H1 (cell line): ENCODE measurements around the gene CDC123. TPM values are rescaled to one million over a fixed set of nuclear protein-coding genes. Genes with fewer than 3 reads are reported as not detected.

Source experiments
- CTCF ChIA-PET: fragments of 300-600 bp; sonication (Branson Sonifier 250); formaldehyde crosslinking; loops from one replicate; lab custom pipeline; 2021; ENCODE audit not compliant: partially characterized antibody; lab: Charles Lee
- POLR2A ChIA-PET: fragments of 300-600 bp; sonication (Branson Sonifier 250); formaldehyde crosslinking; loops from one replicate; lab custom pipeline; 2021; ENCODE audit warnings: inconsistent platforms; ENCODE audit not compliant: partially characterized antibody; lab: Charles Lee
- DNase-seq, 2 experiments: peaks; one replicate each; pipeline versions ENCODE4 v3.0.0 to v3.0.0-alpha.2; 2010 to 2022; ENCODE audit warnings: low spot score in 2 of 2, low read depth in 1 of 2, mixed read lengths in 1 of 2
- FAIRE-seq: peaks from 2 replicates; lab custom pipeline; 2011; peaks lifted over from hg19 to GRCh38; lab: Jason Lieb, UNC
- H2AFZ ChIP-seq: 2 replicates; pipeline ENCODE4 v1.8.1; 2012; ENCODE audit warnings: low read length, inconsistent platforms
- H2AK5ac ChIP-seq: 2 replicates; pipeline ENCODE4 v1.6.1; 2013; ENCODE audit warnings: low read depth, low read length
- H2BK120ac ChIP-seq: replicated peaks from 2 replicates; pipeline ENCODE3; 2013; ENCODE audit warnings: low read depth, low read length, inconsistent platforms
- H2BK12ac ChIP-seq: 2 replicates; pipeline ENCODE4 v1.6.1; 2013; ENCODE audit warnings: low read depth, low read length
- H2BK15ac ChIP-seq: 2 replicates; pipeline ENCODE4 v1.6.1; 2013; ENCODE audit warnings: low read length
- H2BK20ac ChIP-seq: 2 replicates; pipeline ENCODE4 v1.6.1; 2013; ENCODE audit warnings: low read length
- H2BK5ac ChIP-seq: 2 replicates; pipeline ENCODE4 v1.6.1; 2013; ENCODE audit warnings: low read depth, low read length
- H3K14ac ChIP-seq: 2 replicates; pipeline ENCODE4 v1.6.1; 2013; ENCODE audit warnings: inconsistent platforms; ENCODE audit not compliant: insufficient read length
- H3K18ac ChIP-seq: 2 replicates; pipeline ENCODE4 v1.6.1; 2013; ENCODE audit warnings: low read length; ENCODE audit errors: extremely low read depth
- H3K23ac ChIP-seq: 2 replicates; pipeline ENCODE4 v1.6.1; 2013; ENCODE audit warnings: inconsistent platforms; ENCODE audit not compliant: insufficient read length
- H3K23me2 ChIP-seq: 2 replicates; pipeline ENCODE4 v1.6.1; 2013; ENCODE audit warnings: low read depth, low read length
- H3K27ac ChIP-seq: 2 replicates; pipeline ENCODE4 v1.6.1; 2011; ENCODE audit warnings: low read depth, low read length, inconsistent platforms
- H3K27me3 ChIP-seq, 4 experiments: replicated peaks in 1 of 4; 1 replicate in 1 of 4; 2 replicates in 3 of 4; pipeline versions ENCODE4 v1.6.1 to v1.8.1; 2011 to 2013; ENCODE audit warnings: low read length in 3 of 4, mild to moderate bottlenecking in 3 of 4, inconsistent platforms in 2 of 4, mixed read lengths in 2 of 4, moderate library complexity in 1 of 4; ENCODE audit not compliant: control insufficient read depth in 3 of 4, insufficient read depth in 3 of 4; ENCODE audit errors: extremely low read depth in 1 of 4
- H3K36me3 ChIP-seq, 4 experiments: 2 replicates each; pipeline versions ENCODE4 v1.6.1 to v1.8.1; 2011 to 2013; ENCODE audit warnings: mild to moderate bottlenecking in 4 of 4, low read length in 3 of 4, moderate library complexity in 2 of 4, control low read depth in 1 of 4, inconsistent platforms in 1 of 4; ENCODE audit not compliant: insufficient read depth in 4 of 4, control insufficient read depth in 2 of 4
- H3K4ac ChIP-seq: replicated peaks from 2 replicates; pipeline ENCODE3; 2013; ENCODE audit warnings: low read length, low read depth, mixed read lengths, inconsistent platforms; ENCODE audit not compliant: insufficient read length
- H3K4me1 ChIP-seq, 4 experiments: replicated peaks in 1 of 4; 1 replicate in 1 of 4; 2 replicates in 3 of 4; pipeline versions ENCODE4 v1.6.1 to v1.8.1; 2011 to 2013; ENCODE audit warnings: low read length in 3 of 4, inconsistent platforms in 2 of 4, mixed read lengths in 1 of 4; ENCODE audit not compliant: insufficient read depth in 4 of 4, control insufficient read depth in 3 of 4
- H3K4me2 ChIP-seq, 2 experiments: 2 replicates each; pipeline versions ENCODE4 v1.6.1 to v1.8.1; 2011 to 2013; ENCODE audit warnings: low read depth in 2 of 2, low read length in 2 of 2, control low read depth in 1 of 2, inconsistent platforms in 1 of 2, mild to moderate bottlenecking in 1 of 2; ENCODE audit not compliant: insufficient read depth in 1 of 2
- H3K4me3 ChIP-seq, 4 experiments: fragments of 200-600, 300-600 bp in 1 of 4; sonication (generic), shearing (Covaris generic), sonication (Bioruptor Twin) in 1 of 4; 2 replicates each; pipeline versions ENCODE4 v1.5.1 to v1.8.1; 2011 to 2016; ENCODE audit warnings: low read length in 4 of 4, low read depth in 3 of 4, control low read depth in 2 of 4, inconsistent platforms in 2 of 4, mild to moderate bottlenecking in 2 of 4, mixed read lengths in 1 of 4, moderate library complexity in 1 of 4; ENCODE audit not compliant: insufficient read depth in 2 of 4; ENCODE audit errors: extremely low read depth in 1 of 4
- H3K56ac ChIP-seq: replicated peaks from 2 replicates; pipeline ENCODE3; 2013; ENCODE audit warnings: low read depth, mild to moderate bottlenecking, mixed read lengths, low read length, inconsistent platforms; ENCODE audit not compliant: insufficient read length
- H3K79me1 ChIP-seq: 2 replicates; pipeline ENCODE4 v1.6.1; 2013; ENCODE audit warnings: low read depth, low read length, control low read depth
- H3K79me2 ChIP-seq, 2 experiments: 2 replicates each; pipeline versions ENCODE4 v1.6.1 to v1.8.1; 2012 to 2013; ENCODE audit warnings: low read length in 2 of 2, mild to moderate bottlenecking in 2 of 2, inconsistent platforms in 1 of 2; ENCODE audit not compliant: insufficient read depth in 2 of 2, control insufficient read depth in 1 of 2
- H3K9ac ChIP-seq, 4 experiments: replicated peaks in 1 of 4; 1 replicate in 1 of 4; 2 replicates in 3 of 4; pipeline versions ENCODE4 v1.6.1 to v1.8.1; 2011 to 2013; ENCODE audit warnings: low read depth in 3 of 4, low read length in 3 of 4, control low read depth in 2 of 4, mild to moderate bottlenecking in 2 of 4, moderate library complexity in 2 of 4, inconsistent platforms in 1 of 4; ENCODE audit errors: extremely low read depth in 1 of 4
- H3K9me3 ChIP-seq, 2 experiments: 2 replicates each; pipeline versions ENCODE4 v1.6.1 to v1.8.1; 2012 to 2013; ENCODE audit warnings: mild to moderate bottlenecking in 2 of 2, moderate library complexity in 2 of 2, control low read depth in 1 of 2, inconsistent platforms in 1 of 2, low read depth in 1 of 2, low read length in 1 of 2, mixed read lengths in 1 of 2; ENCODE audit not compliant: insufficient read depth in 2 of 2
- H4K20me1 ChIP-seq, 2 experiments: replicated peaks in 1 of 2; 2 replicates each; pipeline versions ENCODE3 to v1.8.1; 2011 to 2013; ENCODE audit warnings: inconsistent platforms in 2 of 2, low read length in 2 of 2, mild to moderate bottlenecking in 1 of 2; ENCODE audit not compliant: insufficient read depth in 2 of 2, control insufficient read depth in 1 of 2
- H4K5ac ChIP-seq: 2 replicates; pipeline ENCODE4 v1.6.1; 2013; ENCODE audit warnings: low read length, low read depth, mixed read lengths, inconsistent platforms; ENCODE audit not compliant: insufficient read length
- H4K8ac ChIP-seq: 2 replicates; pipeline ENCODE4 v1.8.0; 2013; ENCODE audit warnings: mild to moderate bottlenecking, moderate library complexity, low read length, inconsistent platforms; ENCODE audit not compliant: insufficient read depth; ENCODE audit errors: extremely low read depth
- H4K91ac ChIP-seq: replicated peaks from 2 replicates; pipeline ENCODE3; 2013; ENCODE audit warnings: low read length, mixed read lengths, inconsistent platforms; ENCODE audit not compliant: insufficient read length
- ATF2 ChIP-seq: IDR thresholded peaks from 2 replicates; pipeline ENCODE4 v1.6.1; 2012; ENCODE audit warnings: low read length, inconsistent platforms
- CHD1 ChIP-seq: IDR thresholded peaks from 2 replicates; pipeline ENCODE4 v1.6.1; 2012; ENCODE audit warnings: low read depth, low read length, improper control_type of control experiment
- E2F6 ChIP-seq: IDR thresholded peaks from 2 replicates; pipeline ENCODE4 v1.6.1; 2012; ENCODE audit warnings: inconsistent platforms
- HDAC2 ChIP-seq, 2 experiments: fragments of 300-600 bp in 1 of 2; sonication (generic) in 1 of 2; IDR thresholded peaks; 2 replicates each; pipeline ENCODE4 v1.6.1; 2011 to 2012; ENCODE audit warnings: low read depth in 2 of 2, low read length in 2 of 2, mild to moderate bottlenecking in 2 of 2, moderate library complexity in 2 of 2, borderline replicate concordance in 1 of 2, inconsistent platforms in 1 of 2
- HDAC6 ChIP-seq: IDR thresholded peaks from one replicate; pipeline ENCODE4 v1.7.1; 2012; ENCODE audit warnings: low read depth, mild to moderate bottlenecking, inconsistent platforms, low read length, moderate library complexity
- JUND ChIP-seq: IDR thresholded peaks from 2 replicates; pipeline ENCODE4 v1.6.1; 2011; ENCODE audit warnings: mild to moderate bottlenecking, improper control_type of control experiment, low read length
- KDM4A ChIP-seq: IDR thresholded peaks from one replicate; pipeline ENCODE4 v1.7.1; 2012; ENCODE audit warnings: low read depth, mild to moderate bottlenecking, moderate library complexity, low read length, inconsistent platforms; ENCODE audit not compliant: severe bottlenecking
- POLR2A ChIP-seq, 2 experiments: IDR thresholded peaks; 1 replicate in 1 of 2; 2 replicates in 1 of 2; pipeline ENCODE4 v1.6.1; 2011; ENCODE audit warnings: low read depth in 2 of 2, low read length in 2 of 2, mild to moderate bottlenecking in 2 of 2; ENCODE audit errors: control extremely low read depth in 1 of 2
- RXRA ChIP-seq: IDR thresholded peaks from 2 replicates; pipeline ENCODE4 v1.6.1; 2011; ENCODE audit warnings: low read depth, mild to moderate bottlenecking, low read length, moderate library complexity; ENCODE audit not compliant: insufficient read depth
- SIX5 ChIP-seq: IDR thresholded peaks from 2 replicates; pipeline ENCODE4 v1.6.1; 2011; ENCODE audit warnings: mild to moderate bottlenecking, low read depth, low read length
- SP1 ChIP-seq: IDR thresholded peaks from 2 replicates; pipeline ENCODE4 v1.6.1; 2011; ENCODE audit warnings: low read depth, low read length
- TAF1 ChIP-seq: IDR thresholded peaks from 2 replicates; pipeline ENCODE4 v1.6.1; 2011; ENCODE audit warnings: mild to moderate bottlenecking, low read depth, low read length
- TBP ChIP-seq: IDR thresholded peaks from 2 replicates; pipeline ENCODE4 v1.6.1; 2011; ENCODE audit warnings: low read depth, low read length, improper control_type of control experiment
- WGBS, 2 experiments: shearing (Covaris generic) in 1 of 2; methylation state at CpG; one replicate each; pipeline versions ENCODE4 v1.1.6 to v1.1.7; 2013 to 2015; ENCODE audit warnings: low lambda C conversion rate in 2 of 2, mixed read lengths in 2 of 2, inconsistent platforms in 1 of 2, low coverage in 1 of 2, missing lambda C conversion rate in 1 of 2; ENCODE audit not compliant: insufficient replicate concordance in 2 of 2, insufficient coverage in 1 of 2, insufficient read length in 1 of 2; ENCODE audit errors: extremely low coverage in 1 of 2, missing lambda C conversion rate in 1 of 2; 5-methylcytosine and 5-hydroxymethylcytosine counted together
- polyA plus RNA-seq, 7 experiments: library from polyadenylated mRNA; depleted of rRNA in 3 of 7; stranded (reverse) in 5 of 7; unstranded in 2 of 7; fragments of >200 nt in 5 of 7; fragments of 200-250 nt in 2 of 7; gene quantifications; 1 replicate in 5 of 7; 2 replicates in 1 of 7; 4 replicates in 1 of 7; pipeline versions ENCODE4 v1.2.1 to v1.2.3, GENCODE V29; 2011 to 2013; ENCODE audit warnings: missing spikeins in 2 of 7, mixed read lengths in 2 of 7
- total RNA-seq: library from RNA; stranded (reverse); fragmentation: NEBNext Ultra II Directional; extraction: Animal tissue kit (Norgen Biotek cat#: 25700); gene quantifications from 2 replicates; pipeline ENCODE4 v1.2.1, GENCODE V29; 2021

Gene CDC123
- total and polyA plus RNA-seq, 2 of the 8 experiments (the other 6 are each of a cell fraction or from before 2014, with no cell fraction given): 115 to 202 TPM

- no peak overlapping the region for H3K4me2 ChIP-seq
- H3K4me3 ChIP-seq: no peak overlapping the region
- H3K9ac ChIP-seq: no peak overlapping the region
- H2BK20ac ChIP-seq: no peak overlapping the region
- peaks cover 2 to 67% (median 37%) of the 10 kb centered on the region in 4 experiments for H3K36me3 ChIP-seq
- no peaks in the 10 kb centered on the region for H3K4me1 ChIP-seq
- H2BK15ac ChIP-seq: no peak overlapping the region
- H2BK5ac ChIP-seq: no peak overlapping the region
- no peak overlapping the region for H3K23ac ChIP-seq
- no peak overlapping the region for H2AK5ac ChIP-seq
- H3K56ac ChIP-seq: no peak overlapping the region
- 91% methylated on average over 4 of the region's 4 CpGs; no CpG with 5 or more reads in 1 of the 2 experiments for WGBS, 2 experiments
- peaks cover 0 to 3% of the 10 kb centered on the region in 2 experiments; a peak in 1 of 4 replicates for H3K79me2 ChIP-seq
- no peak overlapping the region for H2BK120ac ChIP-seq
- no peaks in the 10 kb centered on the region for H3K27me3 ChIP-seq
- POLR2A ChIA-PET: no interaction called here
- no peaks in the 10 kb centered on the region for H3K79me1 ChIP-seq
- peaks cover 0 to 2% of the 10 kb centered on the region in 2 experiments for H4K20me1 ChIP-seq
- no peak overlapping the region for H4K91ac ChIP-seq
- H3K27ac ChIP-seq: no peak overlapping the region
- CTCF ChIA-PET: no interaction called here
- no peak overlapping the region for H3K4ac ChIP-seq
- no peak overlapping the region for H2AFZ ChIP-seq
- H2BK12ac ChIP-seq: no peak overlapping the region
- H3K14ac ChIP-seq: no peak overlapping the region
- no peak overlapping the region for H4K8ac ChIP-seq
- no peaks in the 10 kb centered on the region for H3K9me3 ChIP-seq
- FAIRE-seq (no peak), DNase-seq (no peak)
- H3K18ac ChIP-seq: no peak overlapping the region
- no peaks in the 10 kb centered on the region for H3K23me2 ChIP-seq
- H4K5ac ChIP-seq: no peak overlapping the region
- TF ChIP-seq CHD1: no peak
- no peak for TF ChIP-seq TAF1
- TF ChIP-seq JUND: no peak
- no peak for TF ChIP-seq RXRA
- TF ChIP-seq SP1: no peak
- TF ChIP-seq KDM4A: no peak
- TF ChIP-seq HDAC6: no peak
- TF ChIP-seq ATF2: no peak
- no peak for TF ChIP-seq TBP
- no peak for TF ChIP-seq SIX5
- no peak for TF ChIP-seq HDAC2 (IDR thresholded peaks at IDR 0.05; ENCODE audit: borderline replicate concordance in 1 of 2, low read depth in 2 of 2, low read length in 2 of 2)
- TF ChIP-seq POLR2A (IDR thresholded peaks at IDR 0.05; ENCODE audit: control extremely low read depth in 1 of 2, low read depth in 2 of 2, low read length in 2 of 2): no peak
- TF ChIP-seq E2F6: no peak
Measured at GRCh38 chr10:12235796-12236195, 39.8 kb downstream of the CDC123 start.
